Activated T-cell treated with anti-CD3 and anti-CD28 coated beads, Interleukin-2, amount 50 U/mL, for 24 hours (primary cell): ENCODE measurements around the gene FTO.

ENCODE experiments used
- DNase-seq: peaks from one replicate; pipeline ENCODE4 v3.0.0-alpha.2; 2020
- H3K27ac Mint-ChIP-seq: 2 replicates; pipeline ENCODE4 v1.8.0; 2020; ENCODE audit warnings: mild to moderate bottlenecking, mixed read lengths
- H3K27me3 Mint-ChIP-seq: 2 replicates; pipeline ENCODE4 v1.8.0; 2020; ENCODE audit warnings: mixed read lengths
- H3K36me3 Mint-ChIP-seq: 2 replicates; pipeline ENCODE4 v1.8.0; 2020; ENCODE audit warnings: low read depth, mixed read lengths
- H3K4me1 Mint-ChIP-seq: 2 replicates; pipeline ENCODE4 v1.8.0; 2020; ENCODE audit warnings: low read depth, mixed read lengths
- H3K4me3 Mint-ChIP-seq: 2 replicates; pipeline ENCODE4 v1.8.0; 2020; ENCODE audit warnings: mild to moderate bottlenecking, moderate library complexity, mixed read lengths
- H3K9me3 Mint-ChIP-seq: 2 replicates; pipeline ENCODE4 v1.8.0; 2020; ENCODE audit warnings: mixed read lengths

FTO gene

GRCh38 chr16:54128629-54129234, 424.8 kb downstream of the FTO start:
- Mint-ChIP-seq H3K4me3 (no peak overlapping the region), H3K4me1 (peaks cover 3% of the 10 kb centered on the region), H3K9me3 (peaks cover 3% of the 10 kb centered on the region), H3K27ac (no peak overlapping the region), H3K27me3 (peaks cover 3% of the 10 kb centered on the region), H3K36me3 (no peaks in the 10 kb centered on the region)
- DNase-seq = no peak

GRCh38 chr16:54129810-54130209, 425.9 kb downstream of the FTO start:
- H3K36me3 Mint-ChIP-seq = no peaks in the 10 kb centered on the region
- peaks cover 3% of the 10 kb centered on the region for H3K9me3 Mint-ChIP-seq
- peaks cover 3% of the 10 kb centered on the region for H3K27me3 Mint-ChIP-seq
- H3K27ac Mint-ChIP-seq = no peak overlapping the region
- H3K4me3 Mint-ChIP-seq = no peak overlapping the region
- no peak for DNase-seq
- H3K4me1 Mint-ChIP-seq = peaks cover 3% of the 10 kb centered on the region

GRCh38 chr16:54135361-54136275, 431.7 kb downstream of the FTO start:
- no peak for DNase-seq
- Mint-ChIP-seq H3K4me1 (no peaks in the 10 kb centered on the region), H3K27ac (no peak overlapping the region), H3K27me3 (peaks cover 11% of the 10 kb centered on the region), H3K4me3 (no peak overlapping the region), H3K36me3 (no peaks in the 10 kb centered on the region), H3K9me3 (no peaks in the 10 kb centered on the region)

GRCh38 chr16:54136276-54136625, 432.3 kb downstream of the FTO start:
- DNase-seq = no peak
- Mint-ChIP-seq H3K36me3 (no peaks in the 10 kb centered on the region), H3K4me3 (no peak overlapping the region), H3K9me3 (no peaks in the 10 kb centered on the region), H3K4me1 (no peaks in the 10 kb centered on the region), H3K27ac (no peak overlapping the region), H3K27me3 (peaks cover 11% of the 10 kb centered on the region)

- Mint-ChIP-seq H3K36me3 (no peaks in the 10 kb centered on the region), H3K4me3 (no peak overlapping the region), H3K27me3 (peaks cover 39% of the 10 kb centered on the region), H3K4me1 (no peaks in the 10 kb centered on the region), H3K9me3 (no peaks in the 10 kb centered on the region), H3K27ac (no peak overlapping the region)
- no peak for DNase-seq
Measured at GRCh38 chr16:54140057-54140787, 436.3 kb downstream of the FTO start.

GRCh38 chr16:54140788-54141136, 436.8 kb downstream of the FTO start:
- Mint-ChIP-seq H3K9me3 (no peaks in the 10 kb centered on the region), H3K27ac (no peak overlapping the region), H3K4me1 (no peaks in the 10 kb centered on the region), H3K27me3 (peaks cover 39% of the 10 kb centered on the region), H3K4me3 (no peak overlapping the region), H3K36me3 (no peaks in the 10 kb centered on the region)
- DNase-seq = no peak

- Mint-ChIP-seq H3K36me3 (no peaks in the 10 kb centered on the region), H3K27ac (no peak overlapping the region), H3K9me3 (no peaks in the 10 kb centered on the region), H3K27me3 (peaks cover 43% of the 10 kb centered on the region), H3K4me3 (no peak overlapping the region), H3K4me1 (no peaks in the 10 kb centered on the region)
- DNase-seq = no peak
Measured at GRCh38 chr16:54142787-54143186, 438.8 kb downstream of the FTO start.

- Mint-ChIP-seq H3K4me3 (no peak overlapping the region), H3K36me3 (no peaks in the 10 kb centered on the region), H3K4me1 (no peaks in the 10 kb centered on the region), H3K27me3 (peaks cover 43% of the 10 kb centered on the region), H3K27ac (no peak overlapping the region), H3K9me3 (no peaks in the 10 kb centered on the region)
- DNase-seq = no peak
Measured at GRCh38 chr16:54143410-54143809, 439.5 kb downstream of the FTO start.

- Mint-ChIP-seq H3K36me3 (no peaks in the 10 kb centered on the region), H3K27ac (no peak overlapping the region), H3K9me3 (no peaks in the 10 kb centered on the region), H3K4me3 (no peak overlapping the region), H3K27me3 (peaks cover 43% of the 10 kb centered on the region), H3K4me1 (no peaks in the 10 kb centered on the region)
- DNase-seq = no peak
Measured at GRCh38 chr16:54143934-54144571, 440.1 kb downstream of the FTO start.

GRCh38 chr16:54144572-54144947, 440.6 kb downstream of the FTO start:
- Mint-ChIP-seq H3K36me3 (no peaks in the 10 kb centered on the region), H3K27ac (no peak overlapping the region), H3K9me3 (no peaks in the 10 kb centered on the region), H3K27me3 (peaks cover 42% of the 10 kb centered on the region), H3K4me3 (no peak overlapping the region), H3K4me1 (no peaks in the 10 kb centered on the region)
- DNase-seq = no peak

GRCh38 chr16:54145881-54146280, 441.9 kb downstream of the FTO start:
- peaks cover 35% of the 10 kb centered on the region for H3K27me3 Mint-ChIP-seq
- H3K9me3 Mint-ChIP-seq = no peaks in the 10 kb centered on the region
- no peaks in the 10 kb centered on the region for H3K36me3 Mint-ChIP-seq
- DNase-seq = no peak
- H3K4me1 Mint-ChIP-seq = no peaks in the 10 kb centered on the region
- no peak overlapping the region for H3K27ac Mint-ChIP-seq
- no peak overlapping the region for H3K4me3 Mint-ChIP-seq

- Mint-ChIP-seq H3K4me1 (no peaks in the 10 kb centered on the region), H3K27ac (no peak overlapping the region), H3K4me3 (no peak overlapping the region), H3K9me3 (no peaks in the 10 kb centered on the region), H3K36me3 (no peaks in the 10 kb centered on the region), H3K27me3 (peaks cover 17% of the 10 kb centered on the region)
- no peak for DNase-seq
Measured at GRCh38 chr16:54148974-54149373, 445.0 kb downstream of the FTO start.

- H3K9me3 Mint-ChIP-seq = no peaks in the 10 kb centered on the region
- H3K4me3 Mint-ChIP-seq = no peak overlapping the region
- H3K4me1 Mint-ChIP-seq = no peaks in the 10 kb centered on the region
- H3K36me3 Mint-ChIP-seq = no peaks in the 10 kb centered on the region
- DNase-seq = no peak
- H3K27me3 Mint-ChIP-seq = peaks cover 11% of the 10 kb centered on the region
- H3K27ac Mint-ChIP-seq = no peak overlapping the region
Measured at GRCh38 chr16:54150861-54151260, 446.9 kb downstream of the FTO start.

- Mint-ChIP-seq H3K9me3 (no peaks in the 10 kb centered on the region), H3K4me3 (no peak overlapping the region), H3K4me1 (no peaks in the 10 kb centered on the region), H3K36me3 (no peaks in the 10 kb centered on the region), H3K27ac (no peak overlapping the region), H3K27me3 (peaks cover 7% of the 10 kb centered on the region)
- no peak for DNase-seq
Measured at GRCh38 chr16:54152362-54153239, 448.6 kb downstream of the FTO start.
